Subcutaneous adipose tissue (tissue), 4 donors: Measurements from ENCODE around the gene NOS1AP. TPM values are rescaled to one million over a fixed set of nuclear protein-coding genes. Genes with fewer than 3 reads are reported as not detected.

Source experiments
- CTCF ChIP-seq: fragments of 450-650 bp; IDR thresholded peaks from one replicate; pipeline ENCODE4 v1.5.1; 2016; ENCODE audit warnings: low read depth, mild to moderate bottlenecking, control low read depth, antibody characterized with exemption, moderate library complexity
- total RNA-seq, 4 donors: library from RNA; depleted of rRNA; stranded (reverse); fragments of >200 nt; gene quantifications; one replicate each; pipeline ENCODE4 v1.1.0, GENCODE V29; 2016

The NOS1AP gene
- total RNA-seq, 4 donors from 2014 or later = 0.51 to 5.1 (median 0.96) TPM

- TF ChIP-seq CTCF = no peak
Observed at GRCh38 chr1:162089748-162090147, 20.3 kb downstream of the NOS1AP start.

GRCh38 chr1:162090378-162090777, 20.9 kb downstream of the NOS1AP start:
- no peak for TF ChIP-seq CTCF

- TF ChIP-seq CTCF = no peak
Observed at GRCh38 chr1:162091681-162092524, 22.4 kb downstream of the NOS1AP start.

GRCh38 chr1:162093095-162093494, 23.6 kb downstream of the NOS1AP start:
- no peak for TF ChIP-seq CTCF

GRCh38 chr1:162094271-162094670, 24.8 kb downstream of the NOS1AP start:
- TF ChIP-seq CTCF = no peak

- TF ChIP-seq CTCF = no peak
Observed at GRCh38 chr1:162094723-162095122, 25.2 kb downstream of the NOS1AP start.

GRCh38 chr1:162107911-162108310, 38.4 kb downstream of the NOS1AP start:
- no peak for TF ChIP-seq CTCF
